AG08396 (cell line): Measurements from ENCODE around the gene SLC15A1.
A peak's percentile ranks its signal among the peaks of the same experiment; 100 is the strongest.

Experiments used
- DNase-seq: peaks from one replicate; pipeline ENCODE4 v3.0.0; 2012; ENCODE audit warnings: low spot score, mixed read lengths

Gene SLC15A1

GRCh38 chr13:98693756-98694155 is 58.7 kb downstream of the SLC15A1 start:
- DNase-seq = no peak

GRCh38 chr13:98691360-98691759 is 61.1 kb downstream of the SLC15A1 start:
- no peak for DNase-seq

GRCh38 chr13:98690348-98691022 is 62.0 kb downstream of the SLC15A1 start:
- DNase-seq = no peak

GRCh38 chr13:98689347-98689968 is 63.0 kb downstream of the SLC15A1 start:
- DNase-seq = no peak

- DNase-seq = no peak
Observed at GRCh38 chr13:98688373-98688772, 64.1 kb downstream of the SLC15A1 start.

- no peak for DNase-seq
Observed at GRCh38 chr13:98687319-98687718, 65.2 kb downstream of the SLC15A1 start.

GRCh38 chr13:98686270-98686669 is 66.2 kb downstream of the SLC15A1 start:
- DNase-seq = no peak

GRCh38 chr13:98685146-98685545 is 67.3 kb downstream of the SLC15A1 start:
- DNase-seq = no peak

GRCh38 chr13:98681049-98681448 is 71.4 kb downstream of the SLC15A1 start:
- no peak for DNase-seq

GRCh38 chr13:98678741-98679140 is 73.7 kb downstream of the SLC15A1 start:
- no peak for DNase-seq

GRCh38 chr13:98677398-98677797 is 75.1 kb downstream of the SLC15A1 start:
- peak; percentile 20 for DNase-seq

GRCh38 chr13:98676239-98676638 is 76.2 kb downstream of the SLC15A1 start:
- DNase-seq = no peak

GRCh38 chr13:98675837-98676236 is 76.6 kb downstream of the SLC15A1 start:
- no peak for DNase-seq

GRCh38 chr13:98675066-98675465 is 77.4 kb downstream of the SLC15A1 start:
- DNase-seq = no peak

GRCh38 chr13:98672947-98673613 is 79.4 kb downstream of the SLC15A1 start:
- peak; percentile 81 for DNase-seq

- no peak for DNase-seq
Observed at GRCh38 chr13:98668155-98668554, 84.3 kb downstream of the SLC15A1 start.

- no peak for DNase-seq
Observed at GRCh38 chr13:98665638-98665995, 86.9 kb downstream of the SLC15A1 start.

GRCh38 chr13:98664924-98665637 is 87.4 kb downstream of the SLC15A1 start:
- DNase-seq = no peak

- no peak for DNase-seq
Observed at GRCh38 chr13:98664510-98664909, 88.0 kb downstream of the SLC15A1 start.

GRCh38 chr13:98664047-98664446 is 88.4 kb downstream of the SLC15A1 start:
- peak; percentile 19 for DNase-seq

- DNase-seq = no peak
Observed at GRCh38 chr13:98658131-98658530, 94.3 kb downstream of the SLC15A1 start.

- DNase-seq = no peak
Observed at GRCh38 chr13:98657506-98658085, 94.9 kb downstream of the SLC15A1 start.
